ENCODE measurements around the gene PRPF38B. TPM values are rescaled to one million over a fixed set of nuclear protein-coding genes. Genes with fewer than 3 reads are reported as not detected.
"Not testable (repeated sequence)": the region's sequence is repeated elsewhere in the genome, so short reads cannot be mapped to it uniquely, and the experiment has no call there.

PRPF38B gene
- total RNA-seq, 1 donor = 25.2 TPM

DNA sequence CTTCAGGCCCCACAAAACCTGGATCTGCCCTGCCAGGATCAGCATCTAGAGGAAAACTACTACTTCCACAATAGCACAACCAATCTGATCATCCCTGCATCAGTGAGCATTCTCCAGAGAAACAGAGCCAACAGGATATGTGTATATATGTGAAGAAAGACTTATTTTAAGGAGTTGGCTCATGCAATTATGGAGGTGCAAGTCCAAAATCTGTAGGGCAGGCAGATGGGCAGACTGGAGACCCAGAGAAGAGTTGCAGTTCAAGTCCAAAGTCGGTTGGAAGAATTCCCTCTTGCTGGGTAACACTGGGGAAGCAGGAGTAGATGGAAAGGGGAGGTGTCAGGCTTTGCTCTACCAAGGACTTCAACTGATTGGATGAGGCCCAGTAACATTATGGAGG, 26.3 kb upstream of the PRPF38B start:
- DNase-seq (ENCODE audit: low read depth) = no peak
- no peak overlapping the region for H3K4me3 ChIP-seq (ENCODE audit: low read depth, low read length)
- TF ChIP-seq, protein P1, sequence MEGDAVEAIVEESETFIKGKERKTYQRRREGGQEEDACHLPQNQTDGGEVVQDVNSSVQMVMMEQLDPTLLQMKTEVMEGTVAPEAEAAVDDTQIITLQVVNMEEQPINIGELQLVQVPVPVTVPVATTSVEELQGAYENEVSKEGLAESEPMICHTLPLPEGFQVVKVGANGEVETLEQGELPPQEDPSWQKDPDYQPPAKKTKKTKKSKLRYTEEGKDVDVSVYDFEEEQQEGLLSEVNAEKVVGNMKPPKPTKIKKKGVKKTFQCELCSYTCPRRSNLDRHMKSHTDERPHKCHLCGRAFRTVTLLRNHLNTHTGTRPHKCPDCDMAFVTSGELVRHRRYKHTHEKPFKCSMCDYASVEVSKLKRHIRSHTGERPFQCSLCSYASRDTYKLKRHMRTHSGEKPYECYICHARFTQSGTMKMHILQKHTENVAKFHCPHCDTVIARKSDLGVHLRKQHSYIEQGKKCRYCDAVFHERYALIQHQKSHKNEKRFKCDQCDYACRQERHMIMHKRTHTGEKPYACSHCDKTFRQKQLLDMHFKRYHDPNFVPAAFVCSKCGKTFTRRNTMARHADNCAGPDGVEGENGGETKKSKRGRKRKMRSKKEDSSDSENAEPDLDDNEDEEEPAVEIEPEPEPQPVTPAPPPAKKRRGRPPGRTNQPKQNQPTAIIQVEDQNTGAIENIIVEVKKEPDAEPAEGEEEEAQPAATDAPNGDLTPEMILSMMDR (IDR thresholded peaks at IDR 0.05; ENCODE audit: insufficient read depth, low read length) = no peak

DNA sequence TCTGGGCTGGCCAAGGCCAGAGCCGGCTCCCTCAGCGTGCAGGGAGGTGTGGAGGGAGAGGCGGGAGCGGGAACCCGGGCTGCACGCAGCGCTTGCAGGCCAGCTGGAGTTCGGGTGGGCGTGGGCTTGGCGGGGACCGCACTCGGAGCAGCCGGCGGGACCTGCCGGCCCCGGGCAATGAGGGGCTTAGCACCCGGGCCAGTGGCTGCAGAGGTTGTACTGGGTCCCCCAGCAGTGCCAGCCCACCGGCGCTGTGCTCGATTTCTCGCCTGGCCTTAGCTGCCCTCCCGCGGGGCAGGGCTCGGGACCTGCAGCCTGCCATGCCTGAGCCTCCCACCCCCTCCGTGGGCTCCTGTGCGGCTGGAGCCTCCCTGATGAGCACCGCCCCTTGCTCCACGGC, 24.7 kb upstream of the PRPF38B start:
- DNase-seq (ENCODE audit: low read depth); H3K4me3 ChIP-seq (ENCODE audit: low read depth, low read length): not testable (repeated sequence)

DNA sequence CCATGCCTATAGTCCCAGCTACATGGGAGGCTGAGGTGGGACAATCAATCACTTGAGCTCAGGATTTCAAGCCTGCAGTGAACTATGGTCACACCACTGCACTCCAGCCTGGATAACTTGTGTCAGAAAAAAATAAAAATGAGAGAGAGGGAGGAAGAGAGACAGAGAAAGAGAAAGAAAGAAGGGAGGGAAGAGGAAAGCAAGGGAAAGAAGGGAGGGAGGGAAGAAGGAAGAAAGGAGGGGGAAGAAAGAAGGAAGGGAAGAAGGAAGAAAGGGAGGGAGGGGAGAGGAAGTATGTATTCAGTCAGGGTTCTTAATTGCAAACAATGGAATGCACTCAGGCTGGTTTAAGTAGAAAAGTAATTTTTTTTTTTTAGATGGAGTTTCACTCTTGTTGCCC, 23.3 kb upstream of the PRPF38B start:
- no peak for DNase-seq (ENCODE audit: low read depth)
- TF ChIP-seq, protein P1 (IDR thresholded peaks at IDR 0.05; ENCODE audit: insufficient read depth, low read length) = no peak

DNA sequence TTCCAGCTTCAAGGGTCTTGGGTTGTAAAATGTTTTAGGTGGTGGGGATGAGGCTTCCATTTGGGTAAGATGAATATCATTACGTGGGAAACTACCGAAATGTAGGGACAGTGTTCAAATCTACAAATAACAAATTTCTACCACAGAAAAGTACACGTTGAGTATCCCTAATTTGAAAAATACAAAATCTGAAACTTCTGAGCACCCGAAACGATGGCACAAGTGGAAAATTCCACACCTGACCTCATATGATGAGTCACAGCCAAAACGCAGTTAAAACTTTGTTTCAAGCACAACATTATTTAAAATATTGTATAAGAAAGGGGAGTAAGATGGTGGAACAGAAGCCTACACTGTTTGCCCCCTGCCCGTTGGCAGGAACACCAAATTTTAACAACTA, 22.4 kb upstream of the PRPF38B start:
- no peak overlapping the region for H3K4me3 ChIP-seq (ENCODE audit: low read depth, low read length)
- TF ChIP-seq, protein P1 (IDR thresholded peaks at IDR 0.05; ENCODE audit: insufficient read depth, low read length) = no peak
- DNase-seq (ENCODE audit: low read depth) = no peak

More for the DNA sequence above, 23.3 kb upstream of the PRPF38B start:
- no peak overlapping the region for H3K4me3 ChIP-seq (ENCODE audit: low read depth, low read length)

DNA sequence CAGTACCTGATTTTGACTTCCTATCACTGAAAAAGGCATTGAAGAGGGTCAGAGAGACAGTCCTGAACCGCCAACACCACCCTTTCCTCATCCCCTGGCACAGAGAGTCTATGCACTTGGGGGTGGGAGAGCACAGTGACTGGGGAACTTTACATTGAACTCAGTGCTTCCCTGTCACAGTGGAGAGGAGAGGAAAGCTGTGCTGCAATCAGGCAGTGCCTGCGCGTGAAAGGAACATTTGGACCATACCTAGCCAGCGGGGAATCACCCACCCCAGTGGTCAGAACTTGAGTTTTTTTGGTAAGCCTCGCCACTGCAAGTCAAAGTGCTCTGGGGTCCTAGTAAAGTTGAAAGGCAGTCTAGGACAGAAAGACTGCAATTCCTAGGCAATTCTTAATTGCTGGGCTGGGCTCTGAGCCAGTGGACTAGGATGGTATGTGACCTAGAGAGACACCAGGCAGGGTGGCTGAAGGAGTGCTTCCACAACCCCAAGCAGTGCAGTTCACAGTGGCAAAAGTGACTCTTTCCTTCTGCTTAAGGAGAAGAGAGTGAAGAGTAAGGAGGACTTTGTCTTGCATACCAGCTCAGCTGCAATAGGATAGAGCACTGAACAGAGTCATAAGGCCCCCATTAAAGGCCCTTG, 21.9 kb upstream of the PRPF38B start:
- no peak for DNase-seq (ENCODE audit: low read depth)
- H3K4me3 ChIP-seq (ENCODE audit: low read depth, low read length) = no peak overlapping the region
- TF ChIP-seq, protein P1 (IDR thresholded peaks at IDR 0.05; ENCODE audit: insufficient read depth, low read length) = no peak

DNA sequence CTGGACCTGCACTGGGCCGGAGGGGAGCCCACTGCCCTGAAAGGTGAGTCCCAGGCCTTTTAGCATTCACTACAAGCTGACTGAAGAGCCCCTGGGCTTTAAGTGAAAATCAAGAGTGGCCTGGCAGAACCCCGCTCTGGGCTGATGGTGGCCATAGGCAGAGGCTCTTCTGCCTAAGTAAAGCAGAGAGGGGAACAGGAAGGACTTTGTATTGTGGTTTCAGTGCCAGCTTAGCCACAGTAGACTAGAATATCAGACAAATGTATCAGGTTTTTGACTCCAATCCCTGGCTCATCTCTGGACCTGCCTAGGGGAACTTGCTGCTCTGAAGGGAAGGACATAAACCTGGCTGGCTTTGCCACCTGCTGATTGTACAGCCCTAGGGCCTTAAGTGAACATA, 21.0 kb upstream of the PRPF38B start:
- H3K4me3 ChIP-seq (ENCODE audit: low read depth, low read length) = no peak overlapping the region
- TF ChIP-seq, protein P1 (IDR thresholded peaks at IDR 0.05; ENCODE audit: insufficient read depth, low read length) = no peak
- no peak for DNase-seq (ENCODE audit: low read depth)

DNA sequence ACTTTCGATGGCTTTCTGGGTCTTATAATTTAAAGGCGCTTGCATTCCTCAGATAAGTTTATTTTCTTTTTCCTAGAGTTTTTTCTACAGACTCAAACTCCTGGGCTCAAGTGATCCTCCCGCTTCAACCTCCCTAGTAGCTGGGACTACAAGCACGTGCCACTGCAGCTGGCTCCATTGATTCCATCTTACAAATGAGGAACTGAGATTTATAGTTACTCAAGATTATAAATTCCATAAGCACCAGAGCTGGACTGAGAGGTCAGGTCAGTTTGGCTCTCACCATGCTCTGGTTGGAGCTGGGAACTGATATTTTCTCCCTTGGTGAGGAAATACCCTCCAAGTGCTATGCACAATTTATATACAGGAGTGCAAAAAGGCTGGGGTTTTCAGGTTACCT, 13.4 kb upstream of the PRPF38B start:
- no peak overlapping the region for H3K4me3 ChIP-seq (ENCODE audit: low read depth, low read length)
- TF ChIP-seq, protein P1 (IDR thresholded peaks at IDR 0.05; ENCODE audit: insufficient read depth, low read length) = no peak
- DNase-seq (ENCODE audit: low read depth) = no peak
